IMR-90 (cell line): ENCODE results near the gene MCAM. TPM values are rescaled to one million over a fixed set of nuclear protein-coding genes. Genes with fewer than 3 reads are reported as not detected.
A peak's percentile ranks its signal among the peaks of the same experiment; 100 is the strongest.

ENCODE experiments used
- ATAC-seq: fragments of 200-7000 bp; cut with Tn5 transposase; 2 replicates; pipeline ENCODE4 v1.9.1; 2020; ENCODE audit warnings: low read depth, mild to moderate bottlenecking, moderate library complexity
- BruUV-seq: library from RNA; stranded (reverse); fragments of 400-500 nt; replicated peaks from 2 replicates; lab custom pipeline; 2021; lab: Mats Ljungman, UMichigan
- CTCF ChIA-PET: fragments of 300-600 bp; formaldehyde crosslinking; extraction: SDS; loops from one replicate; lab custom pipeline; 2021; ENCODE audit warnings: antibody characterized with exemption; lab: Yijun Ruan, JAX
- POLR2A ChIA-PET: fragments of 300-600 bp; sonication (Branson Sonifier 250); formaldehyde crosslinking; loops from one replicate; lab custom pipeline; 2022; ENCODE audit warnings: antibody characterized with exemption; ENCODE audit not compliant: unreplicated experiment; lab: Charles Lee
- DNase-seq: peaks from one replicate; pipeline ENCODE4 v3.0.0; 2013
- H2AFZ ChIP-seq: replicated peaks from 2 replicates; pipeline ENCODE3; 2013; ENCODE audit warnings: low read length, mild to moderate bottlenecking; ENCODE audit not compliant: poor library complexity
- H2AK5ac ChIP-seq: 2 replicates; pipeline ENCODE4 v1.6.1; 2013; ENCODE audit warnings: low read depth, low read length, inconsistent platforms
- H2AK9ac ChIP-seq: replicated peaks from 2 replicates; pipeline ENCODE3; 2013; ENCODE audit warnings: mild to moderate bottlenecking, low read depth, low read length, moderate library complexity; ENCODE audit not compliant: poor library complexity
- H2BK120ac ChIP-seq: 2 replicates; pipeline ENCODE4 v1.6.1; 2013; ENCODE audit warnings: low read depth, low read length, inconsistent platforms
- H2BK15ac ChIP-seq: 3 replicates; pipeline ENCODE4 v1.6.1; 2013; ENCODE audit warnings: low read depth, low read length, inconsistent platforms
- H2BK20ac ChIP-seq: 2 replicates; pipeline ENCODE4 v1.6.1; 2013; ENCODE audit warnings: low read depth, mild to moderate bottlenecking, inconsistent platforms, low read length, moderate library complexity
- H2BK5ac ChIP-seq: 2 replicates; pipeline ENCODE4 v1.6.1; 2013; ENCODE audit warnings: mild to moderate bottlenecking, low read depth, low read length, inconsistent platforms; ENCODE audit not compliant: poor library complexity, severe bottlenecking
- H3K14ac ChIP-seq: replicated peaks from 2 replicates; pipeline ENCODE4 v1.6.1; 2013; ENCODE audit warnings: low read depth, low read length, inconsistent platforms
- H3K18ac ChIP-seq: 2 replicates; pipeline ENCODE4 v1.6.1; 2013; ENCODE audit warnings: low read depth, low read length, control low read depth
- H3K23ac ChIP-seq: 2 replicates; pipeline ENCODE4 v1.6.1; 2013; ENCODE audit warnings: low read depth, low read length, inconsistent platforms
- H3K27ac ChIP-seq: 2 replicates; pipeline ENCODE4 v1.5.1; 2013; ENCODE audit warnings: mild to moderate bottlenecking, control low read depth, low read length; ENCODE audit not compliant: insufficient read depth
- H3K27me3 ChIP-seq: 2 replicates; pipeline ENCODE4 v1.6.1; 2013; ENCODE audit warnings: low read length; ENCODE audit not compliant: control insufficient read depth, insufficient read depth
- H3K36me3 ChIP-seq: 2 replicates; pipeline ENCODE4 v1.6.1; 2013; ENCODE audit warnings: low read length, mixed read lengths; ENCODE audit not compliant: control insufficient read depth, insufficient read depth
- H3K4ac ChIP-seq: 2 replicates; pipeline ENCODE4 v1.6.1; 2013; ENCODE audit warnings: low read depth, low read length, inconsistent platforms
- H3K4me1 ChIP-seq: 2 replicates; pipeline ENCODE4 v1.6.1; 2013; ENCODE audit warnings: low read length, mixed read lengths; ENCODE audit not compliant: control insufficient read depth, insufficient read depth
- H3K4me2 ChIP-seq: 2 replicates; pipeline ENCODE4 v1.6.1; 2013; ENCODE audit warnings: low read depth, mild to moderate bottlenecking, control low read depth, low read length, moderate library complexity
- H3K4me3 ChIP-seq: 2 replicates; pipeline ENCODE4 v1.5.1; 2013; ENCODE audit warnings: low read depth, mild to moderate bottlenecking, control low read depth, low read length, moderate library complexity; ENCODE audit not compliant: insufficient read depth
- H3K56ac ChIP-seq: 2 replicates; pipeline ENCODE4 v1.6.1; 2013; ENCODE audit warnings: low read length, inconsistent platforms; ENCODE audit not compliant: insufficient read depth; ENCODE audit errors: extremely low read depth
- H3K79me1 ChIP-seq, 2 experiments: 2 replicates each; pipeline ENCODE4 v1.6.1; 2013; ENCODE audit warnings: low read length in 2 of 2, inconsistent platforms in 1 of 2, low read depth in 1 of 2
- H3K9ac ChIP-seq: 2 replicates; pipeline ENCODE4 v1.6.1; 2013; ENCODE audit warnings: low read depth, low read length, control low read depth
- H3K9me1 ChIP-seq: 2 replicates; pipeline ENCODE4 v1.6.1; 2013; ENCODE audit warnings: low read length, inconsistent platforms; ENCODE audit not compliant: insufficient read depth
- H3K9me3 ChIP-seq: 2 replicates; pipeline ENCODE4 v1.6.1; 2013; ENCODE audit warnings: low read length; ENCODE audit not compliant: control insufficient read depth, insufficient read depth
- H4K20me1 ChIP-seq: 2 replicates; pipeline ENCODE4 v1.6.1; 2013; ENCODE audit warnings: low read length, inconsistent platforms; ENCODE audit not compliant: insufficient read depth
- H4K5ac ChIP-seq: 2 replicates; pipeline ENCODE4 v1.6.1; 2013; ENCODE audit warnings: mild to moderate bottlenecking, low read depth, low read length, control low read depth
- H4K8ac ChIP-seq, 2 experiments: 2 replicates each; pipeline ENCODE4 v1.6.1; 2013; ENCODE audit warnings: low read depth in 2 of 2, low read length in 2 of 2, control low read depth in 1 of 2, inconsistent platforms in 1 of 2
- H4K91ac ChIP-seq: 2 replicates; pipeline ENCODE4 v1.6.1; 2013; ENCODE audit warnings: low read depth, low read length, inconsistent platforms; ENCODE audit not compliant: insufficient read depth
- BHLHE40 ChIP-seq: fragments of 150-350 bp; IDR thresholded peaks from 2 replicates; pipeline ENCODE4 v1.6.1; 2016; ENCODE audit warnings: mild to moderate bottlenecking, low read depth, low read length
- CTCF ChIP-seq: conservative IDR thresholded peaks from 2 replicates; pipeline ENCODE4 v1.5.1; 2012; ENCODE audit warnings: mild to moderate bottlenecking, low read depth, low read length, improper control_type of control experiment
- MAZ ChIP-seq: IDR thresholded peaks from 2 replicates; pipeline ENCODE4 v1.6.1; 2012; ENCODE audit warnings: low read depth, mild to moderate bottlenecking, low read length, improper control_type of control experiment, moderate library complexity, borderline replicate concordance
- WGBS, 2 experiments: methylation state at CpG; one replicate each; pipeline versions ENCODE4 v1.1.5 to v1.1.7; 2013; ENCODE audit warnings: missing lambda C conversion rate in 2 of 2; ENCODE audit not compliant: insufficient read length in 1 of 2; ENCODE audit errors: extremely low coverage in 2 of 2; 5-methylcytosine and 5-hydroxymethylcytosine counted together
- dilution Hi-C: fragments of 300-500 bp; cut with HindIII; formaldehyde crosslinking; loops from one replicate; pipeline ENCODE4 v1.14.3; 2018; ENCODE audit warnings: low sequenced_read_pairs; ENCODE audit not compliant: unreplicated experiment
- in situ Hi-C: fragments of 300-500 bp; cut with MboI; formaldehyde crosslinking; loops from 3 replicates; pipeline ENCODE4 v1.14.3; 2019; ENCODE audit warnings: low sequenced_read_pairs, inconsistent platforms, mixed read lengths
- intact Hi-C: fragments of 100-400 bp; cut with micrococcal nuclease; formaldehyde crosslinking; loops from 2 replicates; pipeline ENCODE4 v1.10.0; 2022
- polyA plus RNA-seq, 3 experiments: library from polyadenylated mRNA; depleted of rRNA; stranded (reverse); fragments of >200 nt; gene quantifications; 2 replicates each; pipeline ENCODE4 v1.2.3, GENCODE V29; 2012; ENCODE audit warnings: low replicate concordance in 1 of 3
- total RNA-seq: library from RNA; depleted of rRNA; stranded (reverse); fragments of >200 nt; gene quantifications from 2 replicates; pipeline ENCODE4 v1.2.3, GENCODE V29; 2012

Gene MCAM
- total and polyA plus RNA-seq, 2 of the 4 experiments (the other 2 are of a cell fraction) = 95.1 to 131 TPM

GRCh38 chr11:119340335-119341221, 23.6 kb upstream of the MCAM start, which contains the start of gene C1QTNF5:
Gene C1QTNF5 (minus strand): TSS chr11:119340883. CDS start chr11:119340397, 486 bp downstream.
- H4K5ac ChIP-seq = peak within 1 kb of the TSS; percentile 24; the same call in 1 of the 2 replicates
- dilution Hi-C loops = no loop called here
- peak; percentile 10 for ATAC-seq
- H4K20me1 ChIP-seq = peaks cover 5% of the 10 kb centered on the region; the same call in 1 of the 2 replicates
- intact Hi-C loops = no loop called here
- in situ Hi-C loops = no loop called here
- peak within 1 kb of the TSS; percentile 44 for H2BK5ac ChIP-seq
- peaks cover 19% of the 10 kb centered on the region for H3K4me1 ChIP-seq
- peak within 1 kb of the TSS; percentile 57 for H3K23ac ChIP-seq
- peaks cover 7% of the 10 kb centered on the region; the same call in 1 of the 2 replicates for H3K27me3 ChIP-seq
- H3K4ac ChIP-seq = peak within 1 kb of the TSS; percentile 85
- peak within 1 kb of the TSS; percentile 1; the same call in 1 of the 2 replicates for H3K18ac ChIP-seq
- ChIA-PET POLR2A (no interaction called here), CTCF (interaction anchor here (0.6 to 2.4 kb wide), 15 partner anchors 15 to 135 kb away, joined by 3 to 16 read pairs (median 3); partner anchors contain the start of gene USP2)
- BruUV-seq = no TSS peak
- peak; percentile 57 for DNase-seq
- H3K36me3 ChIP-seq = peaks cover 2% of the 10 kb centered on the region; the same call in 1 of the 2 replicates
- peak within 1 kb of the TSS; percentile 74 for H3K27ac ChIP-seq
- H4K91ac ChIP-seq = peak within 1 kb of the TSS; percentile 95
- peak within 1 kb of the TSS; percentile 74 for H3K14ac ChIP-seq
- peak within 1 kb of the TSS; percentile 92 for H2AFZ ChIP-seq
- no peaks in the 10 kb centered on the region for H3K9me3 ChIP-seq
- H2BK20ac ChIP-seq = peak within 1 kb of the TSS; percentile 27
- H3K56ac ChIP-seq = peak within 1 kb of the TSS; percentile 47
- H3K79me1 ChIP-seq = peaks cover 11 to 31% of the 10 kb centered on the region in 2 experiments; a peak in 3 of 4 replicates
- H3K9ac ChIP-seq = peak within 1 kb of the TSS; percentile 54
- peak within 1 kb of the TSS; percentile 60; the same call in 1 of the 3 replicates for H2BK15ac ChIP-seq
- H3K4me3 ChIP-seq = peak within 1 kb of the TSS; percentile 49
- H2AK9ac ChIP-seq = peak within 1 kb of the TSS; percentile 84
- peak within 1 kb of the TSS; percentile 91 for H2AK5ac ChIP-seq
- peak within 1 kb of the TSS; percentile 56 for H3K4me2 ChIP-seq
- peak within 1 kb of the TSS; percentile 17 to 78; a peak in 3 of 4 replicates for H4K8ac ChIP-seq
- TF ChIP-seq CTCF = 0 out of 2 replicates have a peak, but pooled peaks have one; percentile 1
- 0 out of 2 replicates have a peak, but pooled peaks have one; percentile 3 for TF ChIP-seq MAZ
- TF ChIP-seq BHLHE40 = no peak
- H3K9me1 ChIP-seq = 0 out of 2 replicates have a peak, but pooled peaks cover 2% of the 10 kb centered on the region
- peak within 1 kb of the TSS; percentile 81 for H2BK120ac ChIP-seq
- WGBS, 2 experiments = 13% methylated on average over 10 of the region's 53 CpGs; no CpG with 5 or more reads in 1 of the 2 experiments
